HG03354 (cell line): Measurements from ENCODE around the gene AP3S2.
"Not testable (repeated sequence)": the region's sequence is repeated elsewhere in the genome, so short reads cannot be mapped to it uniquely, and the experiment has no call there.

Experiments used
- ATAC-seq: cut with Tn5 transposase; IDR thresholded peaks from one replicate; pipeline ENCODE4 v1.9.1; 2021; ENCODE audit warnings: mild to moderate bottlenecking; ENCODE audit not compliant: unreplicated experiment, poor library complexity, severe bottlenecking

AP3S2 gene

GRCh38 chr15:89805241-89806209 is 88.3 kb downstream of the AP3S2 start:
- ATAC-seq = no peak

- ATAC-seq = no peak
Observed at GRCh38 chr15:89803941-89804800, 89.6 kb downstream of the AP3S2 start.

GRCh38 chr15:89802986-89803824 is 90.6 kb downstream of the AP3S2 start:
- ATAC-seq = no peak

GRCh38 chr15:89802231-89802928 is 91.4 kb downstream of the AP3S2 start:
- no peak for ATAC-seq

GRCh38 chr15:89801471-89802195 is 92.2 kb downstream of the AP3S2 start:
- ATAC-seq = no peak

- ATAC-seq = no peak
Observed at GRCh38 chr15:89799918-89800498, 93.8 kb downstream of the AP3S2 start.

- no peak for ATAC-seq
Observed at GRCh38 chr15:89799011-89799911, 94.5 kb downstream of the AP3S2 start.

GRCh38 chr15:89797678-89798201 is 96.1 kb downstream of the AP3S2 start:
- no peak for ATAC-seq

GRCh38 chr15:89795996-89796395 is 97.8 kb downstream of the AP3S2 start:
- no peak for ATAC-seq

GRCh38 chr15:89794627-89795241 is 99.1 kb downstream of the AP3S2 start:
- ATAC-seq = no peak

GRCh38 chr15:89792106-89792805 is 101.5 kb downstream of the AP3S2 start:
- no peak for ATAC-seq

GRCh38 chr15:89790661-89791060 is 103.1 kb downstream of the AP3S2 start:
- ATAC-seq = no peak

GRCh38 chr15:89790206-89790605 is 103.6 kb downstream of the AP3S2 start:
- no peak for ATAC-seq

GRCh38 chr15:89788585-89788984 is 105.2 kb downstream of the AP3S2 start:
- ATAC-seq = not testable (repeated sequence)

- ATAC-seq = no peak
Observed at GRCh38 chr15:89787944-89788343, 105.8 kb downstream of the AP3S2 start.

GRCh38 chr15:89785774-89786140 is 108.0 kb downstream of the AP3S2 start:
- no peak for ATAC-seq
